ENCODE data around the gene ZCRB1. TPM values are rescaled to one million over a fixed set of nuclear protein-coding genes. Genes with fewer than 3 reads are reported as not detected.

The ZCRB1 gene
- total RNA-seq, 1 experiment from 2014 or later, result 68.1 TPM

- DNase-seq (ENCODE audit: low read depth, low spot score), result no peak
- no peaks in the 10 kb centered on the region for H3K9me3 ChIP-seq (ENCODE audit: control insufficient read depth in 1 of 2, insufficient read depth in 1 of 2, low read depth in 1 of 2, low read length in 2 of 2)
- H3K4me3 ChIP-seq (replicated peaks in 1 of 2; ENCODE audit: low read depth in 1 of 2, low read length in 2 of 2), result no peak overlapping the region
- H3K9me2 ChIP-seq (ENCODE audit: insufficient read depth), result no peaks in the 10 kb centered on the region
- no peak overlapping the region for H3K9ac ChIP-seq (ENCODE audit: low read length)
- H3K27me3 ChIP-seq (ENCODE audit: insufficient read depth, low read length), result no peaks in the 10 kb centered on the region
- no peak overlapping the region for H2AFZ ChIP-seq (ENCODE audit: low read depth, low read length, poor library complexity, severe bottlenecking)
- POLR2A ChIA-PET, result no interaction called here
- H3K27ac ChIP-seq (ENCODE audit: low read depth, low read length), result no peak overlapping the region
- no peaks in the 10 kb centered on the region for H3K4me1 ChIP-seq (ENCODE audit: control insufficient read depth in 1 of 2, insufficient read depth in 2 of 2, low read length in 2 of 2)
- no peak for ATAC-seq
- RAD21 ChIA-PET (ENCODE audit: low non-redundant PET in 1 of 2, low total read pairs in 2 of 2, uncharacterized antibody in 2 of 2, unreplicated experiment in 2 of 2), result no interaction called here
- H3K4me2 ChIP-seq (ENCODE audit: low read length), result no peak overlapping the region
- intact Hi-C loops (cut with micrococcal nuclease), result loop anchor here (5.0 kb wide), 1 partner anchor 292 kb away; no protein-coding TSS in a partner anchor
- no peaks in the 10 kb centered on the region for H4K20me1 ChIP-seq (ENCODE audit: insufficient read depth)
- TF ChIP-seq EGR1 (IDR thresholded peaks at IDR 0.05; ENCODE audit: low read depth), result no peak
- no peak for TF ChIP-seq FOSL1 (IDR thresholded peaks at IDR 0.05; ENCODE audit: low read depth)
- no peak for TF ChIP-seq TCF7L2 (IDR thresholded peaks at IDR 0.05; ENCODE audit: borderline replicate concordance, extremely low read depth, insufficient read depth, insufficient read length)
- TF ChIP-seq CEBPB (IDR thresholded peaks at IDR 0.05; ENCODE audit: low read depth), result no peak
- TF ChIP-seq, protein P1, sequence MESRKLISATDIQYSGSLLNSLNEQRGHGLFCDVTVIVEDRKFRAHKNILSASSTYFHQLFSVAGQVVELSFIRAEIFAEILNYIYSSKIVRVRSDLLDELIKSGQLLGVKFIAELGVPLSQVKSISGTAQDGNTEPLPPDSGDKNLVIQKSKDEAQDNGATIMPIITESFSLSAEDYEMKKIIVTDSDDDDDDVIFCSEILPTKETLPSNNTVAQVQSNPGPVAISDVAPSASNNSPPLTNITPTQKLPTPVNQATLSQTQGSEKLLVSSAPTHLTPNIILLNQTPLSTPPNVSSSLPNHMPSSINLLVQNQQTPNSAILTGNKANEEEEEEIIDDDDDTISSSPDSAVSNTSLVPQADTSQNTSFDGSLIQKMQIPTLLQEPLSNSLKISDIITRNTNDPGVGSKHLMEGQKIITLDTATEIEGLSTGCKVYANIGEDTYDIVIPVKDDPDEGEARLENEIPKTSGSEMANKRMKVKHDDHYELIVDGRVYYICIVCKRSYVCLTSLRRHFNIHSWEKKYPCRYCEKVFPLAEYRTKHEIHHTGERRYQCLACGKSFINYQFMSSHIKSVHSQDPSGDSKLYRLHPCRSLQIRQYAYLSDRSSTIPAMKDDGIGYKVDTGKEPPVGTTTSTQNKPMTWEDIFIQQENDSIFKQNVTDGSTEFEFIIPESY (IDR thresholded peaks at IDR 0.05; ENCODE audit: extremely low read depth, insufficient replicate concordance, low read length), result no peak
- no peak for TF ChIP-seq ZFX (IDR thresholded peaks at IDR 0.05)
- TF ChIP-seq POLR2AphosphoS5 (IDR thresholded peaks at IDR 0.05; ENCODE audit: low read depth, low read length), result no peak
- TF ChIP-seq YY1 (IDR thresholded peaks at IDR 0.05; ENCODE audit: extremely low read depth, insufficient replicate concordance, low read depth, low read length), result no peak
- no peak for TF ChIP-seq EZH2phosphoT487 (IDR thresholded peaks at IDR 0.05; ENCODE audit: borderline replicate concordance)
- TF ChIP-seq RAD21 (IDR thresholded peaks at IDR 0.05; ENCODE audit: low read depth), result no peak
- TF ChIP-seq EZH2 (IDR thresholded peaks at IDR 0.05), result no peak
- TF ChIP-seq JUND (IDR thresholded peaks at IDR 0.05), result no peak
- CTCF ChIA-PET, result no interaction called here
- H3K79me2 ChIP-seq (ENCODE audit: insufficient read depth, low read length), result no peaks in the 10 kb centered on the region
- no TSS peak for BruUV-seq (replicated peaks)
- no peaks in the 10 kb centered on the region for H3K36me3 ChIP-seq (ENCODE audit: control insufficient read depth in 1 of 2, insufficient read depth in 2 of 2, low read length in 2 of 2)
Observed at GRCh38 chr12:42275499-42275898, 50.4 kb downstream of the ZCRB1 start.
